GM12891 (cell line): Measurements from ENCODE around the gene CHMP6.

Experiments
- PAX5 ChIP-seq: IDR thresholded peaks from 2 replicates; pipeline ENCODE4 v1.6.1; 2011; ENCODE audit warnings: low read length, moderate library complexity, mild to moderate bottlenecking; ENCODE audit not compliant: insufficient read depth, severe bottlenecking
- POLR2A ChIP-seq: IDR thresholded peaks from 2 replicates; pipeline ENCODE4 v1.6.1; 2011; ENCODE audit warnings: low read depth, low read length, control low read depth
- POLR2AphosphoS5 ChIP-seq: IDR thresholded peaks from 2 replicates; pipeline ENCODE4 v1.6.1; 2011; ENCODE audit warnings: low read depth, low read length, control low read depth
- POU2F2 ChIP-seq: IDR thresholded peaks from 2 replicates; pipeline ENCODE4 v1.6.1; 2011; ENCODE audit warnings: low read depth, mild to moderate bottlenecking, control low read depth, low read length, moderate library complexity
- SPI1 ChIP-seq: IDR thresholded peaks from 2 replicates; pipeline ENCODE4 v1.6.1; 2011; ENCODE audit warnings: low read depth, low read length, control low read depth
- TAF1 ChIP-seq: IDR thresholded peaks from 2 replicates; pipeline ENCODE4 v1.6.1; 2011; ENCODE audit warnings: low read depth, low read length, control low read depth

GRCh38 chr17:80952291-80952690 lies 39.4 kb upstream of the CHMP6 start:
- TF ChIP-seq POLR2AphosphoS5 (no peak), POLR2A (no peak), TAF1 (no peak), PAX5 (no peak), POU2F2 (no peak), SPI1 (no peak)
